HG02852 (cell line): ENCODE data around the gene NT5C.

Experiments
- ATAC-seq: cut with Tn5 transposase; IDR thresholded peaks from one replicate; pipeline ENCODE4 v1.9.1; 2021; ENCODE audit warnings: mild to moderate bottlenecking, moderate library complexity; ENCODE audit not compliant: unreplicated experiment

NT5C gene

DNA sequence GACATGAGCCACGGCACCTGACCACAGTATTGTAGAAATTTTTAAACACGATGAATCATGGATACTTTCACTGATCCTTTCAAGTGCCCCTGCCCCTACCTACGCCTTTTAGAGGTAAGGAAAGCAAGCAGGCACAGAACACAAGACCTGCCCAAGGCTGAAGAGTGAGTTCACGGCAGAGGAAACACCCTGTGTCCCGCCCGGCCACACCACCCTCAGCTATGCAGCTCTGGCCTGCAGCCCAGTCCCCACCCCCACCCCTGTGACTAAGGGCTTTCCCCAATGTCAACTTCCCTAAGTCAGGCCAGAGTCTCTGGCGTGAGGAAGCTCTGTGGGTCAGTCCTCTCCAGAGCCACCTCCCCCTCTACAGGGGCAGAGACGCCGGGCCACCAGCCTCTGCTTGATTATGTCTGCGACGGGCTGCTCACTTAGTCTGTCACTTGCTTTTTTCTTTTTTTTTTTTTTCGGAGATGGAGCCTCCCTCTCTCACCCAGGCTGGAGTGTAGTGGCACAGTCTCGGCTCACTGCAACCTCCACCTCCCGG, 35.4 kb downstream of the NT5C start:
- no peak for ATAC-seq

DNA sequence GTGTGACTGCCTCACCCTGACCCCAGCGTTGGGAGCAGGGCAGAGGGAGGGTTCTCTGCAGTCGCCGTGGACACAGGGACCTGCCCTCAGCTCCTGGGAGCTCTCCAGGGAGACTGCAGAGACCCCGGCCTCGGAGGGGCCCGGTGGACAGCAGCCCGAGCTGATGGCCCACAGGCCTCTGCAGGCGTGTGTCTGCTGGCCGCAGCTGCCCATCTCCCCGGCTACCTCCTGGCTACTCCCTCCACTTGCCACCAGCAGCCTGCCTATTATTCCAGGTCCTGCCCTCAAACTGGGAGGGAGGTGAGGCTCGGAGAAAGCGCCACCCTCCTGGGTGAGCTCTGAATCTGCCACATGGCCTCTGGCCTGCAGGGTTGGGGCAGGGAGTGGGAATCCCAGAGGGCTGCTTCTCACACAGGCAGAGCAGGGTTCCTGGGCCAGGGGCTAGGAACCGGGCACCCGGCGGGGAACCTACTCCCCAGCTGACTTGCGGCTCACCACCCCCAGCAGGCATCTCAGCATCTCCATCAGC, 36.6 kb downstream of the NT5C start:
- no peak for ATAC-seq

- ATAC-seq: no peak
Observed at GRCh38 chr17:75093548-75094158, 37.9 kb downstream of the NT5C start.

DNA sequence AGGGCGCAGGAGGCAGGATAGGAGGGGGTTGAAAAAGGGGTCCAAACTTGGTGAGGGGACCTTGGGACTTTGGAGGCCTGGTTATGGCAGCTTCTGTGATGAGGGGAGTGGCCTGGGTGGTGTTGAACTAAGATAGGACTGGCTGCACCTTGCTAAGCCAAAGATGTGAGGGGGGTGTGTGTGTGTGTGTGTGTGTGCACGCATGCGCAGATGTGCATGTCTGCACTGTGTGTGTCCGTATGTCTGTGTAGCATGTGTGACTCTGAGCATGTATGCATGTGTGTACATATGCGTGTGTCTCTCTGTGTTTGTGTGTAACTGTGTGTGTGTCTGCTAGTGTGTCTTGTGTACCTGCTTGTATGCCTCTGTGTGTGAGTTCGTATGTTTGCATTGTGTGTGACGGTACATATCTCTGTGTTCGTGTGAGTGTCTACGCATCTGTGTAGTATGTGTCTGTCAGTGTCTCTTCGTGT, 39.7 kb downstream of the NT5C start:
- ATAC-seq: no peak

DNA sequence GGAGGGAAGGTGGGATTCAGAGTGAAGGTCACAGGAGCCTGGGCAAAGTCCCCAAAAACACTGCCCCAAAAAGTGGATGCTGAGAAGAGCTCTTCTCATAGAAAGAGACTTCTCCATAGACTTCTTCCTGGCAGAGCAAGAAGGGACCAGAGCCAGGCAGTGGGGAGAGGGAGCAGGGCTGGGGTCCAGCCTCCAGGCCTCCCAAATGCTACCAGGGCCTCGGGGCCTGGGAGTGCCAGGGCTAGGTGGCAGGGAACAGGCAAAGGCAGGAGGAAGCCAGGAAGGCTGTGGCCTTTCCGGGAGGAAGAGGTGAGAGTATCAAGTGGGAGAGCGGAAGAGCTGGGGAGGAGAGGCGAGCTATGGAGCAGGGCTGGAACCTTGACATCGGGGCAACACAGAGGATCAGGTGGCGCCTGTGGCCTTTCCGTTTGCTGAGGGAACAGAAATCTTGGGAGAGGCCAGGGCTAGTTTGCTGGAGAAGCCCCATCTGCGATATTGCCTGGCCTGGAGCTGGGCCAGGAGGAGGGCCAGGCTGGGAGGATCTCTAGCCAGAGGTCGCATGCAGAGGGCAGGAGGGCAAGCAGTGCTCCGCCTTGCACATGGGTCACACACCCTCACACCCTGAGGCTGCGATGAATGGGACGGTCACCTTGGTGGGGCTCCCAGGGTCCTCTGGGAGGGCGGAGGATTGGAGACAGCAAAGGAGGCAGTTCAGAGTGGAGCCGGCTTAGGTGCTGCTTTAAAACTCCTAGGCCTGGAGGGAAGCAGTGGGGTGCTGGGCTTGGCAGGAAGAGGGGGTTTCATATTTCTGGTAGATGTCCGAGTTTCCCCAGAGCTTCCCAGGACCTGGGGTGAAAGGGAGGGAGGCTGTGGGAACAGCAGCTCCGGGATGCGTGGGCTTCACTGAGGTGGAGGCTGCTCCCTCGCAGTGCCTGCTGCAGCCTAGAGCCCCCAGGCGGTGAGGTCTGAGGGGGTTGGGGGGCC, 40.4 kb downstream of the NT5C start:
- ATAC-seq: no peak

GRCh38 chr17:75088465-75089417, 42.8 kb downstream of the NT5C start:
- no peak for ATAC-seq

- ATAC-seq: no peak
Observed at GRCh38 chr17:75087558-75088453, 43.7 kb downstream of the NT5C start, which contains the start of gene SLC16A5. Gene SLC16A5 (plus strand): TSS chr17:75087954. CDS start chr17:75093637, 5,683 bp downstream.

GRCh38 chr17:75087182-75087557, 44.4 kb downstream of the NT5C start:
- ATAC-seq: no peak

- ATAC-seq: no peak
Observed at GRCh38 chr17:75086496-75087181, 44.9 kb downstream of the NT5C start.

- no peak for ATAC-seq
Observed at GRCh38 chr17:75084039-75084660, 47.4 kb downstream of the NT5C start.

- ATAC-seq: no peak
Observed at GRCh38 chr17:75082683-75083082, 48.9 kb downstream of the NT5C start.

DNA sequence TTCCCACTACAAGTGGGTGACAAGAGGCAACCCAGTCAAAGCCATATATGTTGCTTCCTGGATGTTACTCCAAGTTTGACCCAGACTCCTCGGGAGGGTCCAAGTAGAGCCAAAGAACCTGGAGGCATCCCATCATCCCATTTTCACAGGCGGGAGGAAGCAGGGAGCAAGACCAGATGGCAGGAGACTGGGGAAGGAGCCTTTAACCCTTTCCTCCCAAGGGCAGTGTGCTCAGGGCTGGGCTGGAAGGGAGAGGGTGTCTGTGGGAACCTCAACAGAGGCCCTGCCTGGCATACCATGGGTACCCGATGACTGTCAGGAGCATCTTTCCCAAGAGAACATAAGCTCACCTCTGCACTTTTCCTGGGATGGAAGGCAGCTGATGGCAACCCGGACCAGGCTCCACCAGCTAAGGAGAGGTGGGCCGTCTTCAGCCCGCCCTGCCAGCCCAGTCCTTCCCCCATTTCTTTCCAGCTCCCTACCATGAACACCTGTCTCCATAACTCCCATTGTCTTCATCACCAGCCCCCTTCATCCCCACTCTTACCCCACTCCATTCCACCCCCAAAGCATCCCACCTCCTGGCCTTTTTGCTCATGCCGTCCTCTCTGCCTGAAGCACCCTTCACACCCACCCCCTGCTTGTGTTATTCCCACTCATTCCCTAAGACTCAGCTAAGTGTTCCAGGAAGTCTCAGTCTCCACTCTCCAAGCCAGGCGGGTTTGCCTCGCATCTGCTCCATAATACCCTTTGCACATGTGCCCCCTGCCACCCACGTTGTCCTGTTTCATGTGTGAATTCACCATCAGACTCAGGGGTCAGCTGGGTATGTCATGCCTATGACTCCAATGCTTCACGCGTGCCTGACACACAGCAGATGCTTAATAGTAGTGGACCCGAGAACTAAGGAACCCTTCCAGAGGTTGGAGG, 49.7 kb downstream of the NT5C start:
- no peak for ATAC-seq
